ENCODE data around the gene EVI2A. TPM values are rescaled to one million over a fixed set of nuclear protein-coding genes. Genes with fewer than 3 reads are reported as not detected.

The EVI2A gene
- total RNA-seq, 1 experiment from 2014 or later, result not detected

DNA sequence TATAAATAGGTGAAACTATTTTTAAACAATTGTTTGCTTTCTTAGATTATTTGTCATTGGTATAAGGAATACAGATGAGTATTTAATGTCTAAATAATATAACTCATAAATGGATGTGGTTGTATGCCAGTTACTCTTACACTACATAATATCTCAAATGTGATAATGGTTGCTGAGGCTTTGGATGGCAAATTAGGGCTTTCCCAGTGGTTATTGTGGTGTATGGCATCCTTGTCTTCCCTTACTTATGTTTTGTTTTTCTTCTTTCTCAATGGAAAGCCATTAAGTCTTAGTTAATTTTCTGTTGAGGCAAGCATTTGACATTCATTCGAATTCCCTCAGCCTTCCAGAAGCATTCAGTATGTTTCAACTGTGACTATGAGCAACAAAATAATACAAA is 34.8 kb downstream of the EVI2A start:
- ChIA-PET POLR2A (ENCODE audit: unreplicated experiment) (no interaction called here), CTCF (no interaction called here)
- intact Hi-C loops (cut with micrococcal nuclease; ENCODE audit: unreplicated experiment), result no loop called here
- Histone ChIP-seq H3K4me2 (no peak overlapping the region), H3K27me3 (ENCODE audit: insufficient read depth, low read depth) (no peaks in the 10 kb centered on the region), H3K9me2 (ENCODE audit: insufficient read depth) (no peaks in the 10 kb centered on the region), H3K9me3 (ENCODE audit: insufficient read depth, low read depth) (no peaks in the 10 kb centered on the region), H3K79me2 (ENCODE audit: low read depth) (no peaks in the 10 kb centered on the region), H3K27ac (no peak overlapping the region), H3K36me3 (ENCODE audit: low read depth) (no peaks in the 10 kb centered on the region), H2AFZ (no peak overlapping the region), H3K4me1 (replicated peaks; ENCODE audit: insufficient read depth) (no peaks in the 10 kb centered on the region), H3F3A (ENCODE audit: insufficient read depth, low read depth) (no peaks in the 10 kb centered on the region), H3K4me3 (no peak overlapping the region), H4K20me1 (ENCODE audit: insufficient read depth) (no peaks in the 10 kb centered on the region)
- TF ChIP-seq, protein P1, sequence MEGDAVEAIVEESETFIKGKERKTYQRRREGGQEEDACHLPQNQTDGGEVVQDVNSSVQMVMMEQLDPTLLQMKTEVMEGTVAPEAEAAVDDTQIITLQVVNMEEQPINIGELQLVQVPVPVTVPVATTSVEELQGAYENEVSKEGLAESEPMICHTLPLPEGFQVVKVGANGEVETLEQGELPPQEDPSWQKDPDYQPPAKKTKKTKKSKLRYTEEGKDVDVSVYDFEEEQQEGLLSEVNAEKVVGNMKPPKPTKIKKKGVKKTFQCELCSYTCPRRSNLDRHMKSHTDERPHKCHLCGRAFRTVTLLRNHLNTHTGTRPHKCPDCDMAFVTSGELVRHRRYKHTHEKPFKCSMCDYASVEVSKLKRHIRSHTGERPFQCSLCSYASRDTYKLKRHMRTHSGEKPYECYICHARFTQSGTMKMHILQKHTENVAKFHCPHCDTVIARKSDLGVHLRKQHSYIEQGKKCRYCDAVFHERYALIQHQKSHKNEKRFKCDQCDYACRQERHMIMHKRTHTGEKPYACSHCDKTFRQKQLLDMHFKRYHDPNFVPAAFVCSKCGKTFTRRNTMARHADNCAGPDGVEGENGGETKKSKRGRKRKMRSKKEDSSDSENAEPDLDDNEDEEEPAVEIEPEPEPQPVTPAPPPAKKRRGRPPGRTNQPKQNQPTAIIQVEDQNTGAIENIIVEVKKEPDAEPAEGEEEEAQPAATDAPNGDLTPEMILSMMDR (conservative IDR thresholded peaks at IDR 0.05), result no peak; the same call in 1 of the 2 replicates
- TF ChIP-seq EZH2 (IDR thresholded peaks at IDR 0.05; ENCODE audit: low read depth), result no peak
- no TSS peak for BruUV-seq (replicated peaks)
- DNase-seq, result no peak

DNA sequence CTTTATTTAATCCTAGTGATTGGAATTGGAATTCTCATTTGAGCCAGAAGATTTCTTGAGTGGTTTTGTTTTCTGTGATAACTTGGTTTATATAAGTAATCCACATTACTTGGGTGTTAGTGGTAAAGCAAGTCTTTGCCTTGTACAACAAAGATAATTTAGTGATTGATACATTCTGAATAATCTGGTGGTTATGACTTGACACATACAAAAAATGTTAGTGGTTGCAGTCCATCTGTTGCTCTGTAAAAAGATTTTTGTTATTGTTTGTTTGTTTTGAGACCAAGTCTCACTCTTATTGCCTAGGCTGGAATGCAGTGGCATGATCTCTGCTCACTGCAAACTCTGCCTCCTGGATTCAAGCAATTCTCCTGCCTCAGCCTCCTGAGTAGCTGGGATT is 37.6 kb downstream of the EVI2A start:
- H3K4me3 ChIP-seq, result no peak overlapping the region
- H3K9me2 ChIP-seq (ENCODE audit: insufficient read depth), result no peaks in the 10 kb centered on the region
- no peak overlapping the region for H2AFZ ChIP-seq
- no peaks in the 10 kb centered on the region for H4K20me1 ChIP-seq (ENCODE audit: insufficient read depth)
- no peak overlapping the region for H3K4me2 ChIP-seq
- no peaks in the 10 kb centered on the region for H3K36me3 ChIP-seq (ENCODE audit: low read depth)
- H3K27me3 ChIP-seq (ENCODE audit: insufficient read depth, low read depth), result no peaks in the 10 kb centered on the region
- H3K4me1 ChIP-seq (replicated peaks; ENCODE audit: insufficient read depth), result no peaks in the 10 kb centered on the region
- no TSS peak for BruUV-seq (replicated peaks)
- DNase-seq, result no peak
- no peaks in the 10 kb centered on the region for H3F3A ChIP-seq (ENCODE audit: insufficient read depth, low read depth)
- ChIA-PET CTCF (no interaction called here), POLR2A (ENCODE audit: unreplicated experiment) (no interaction called here)
- no peak for TF ChIP-seq EZH2 (IDR thresholded peaks at IDR 0.05; ENCODE audit: low read depth)
- TF ChIP-seq, protein P1 (conservative IDR thresholded peaks at IDR 0.05), result no peak
- H3K79me2 ChIP-seq (ENCODE audit: low read depth), result no peaks in the 10 kb centered on the region
- no peak overlapping the region for H3K27ac ChIP-seq
- H3K9me3 ChIP-seq (ENCODE audit: insufficient read depth, low read depth), result no peaks in the 10 kb centered on the region
- intact Hi-C loops (cut with micrococcal nuclease; ENCODE audit: unreplicated experiment), result no loop called here

DNA sequence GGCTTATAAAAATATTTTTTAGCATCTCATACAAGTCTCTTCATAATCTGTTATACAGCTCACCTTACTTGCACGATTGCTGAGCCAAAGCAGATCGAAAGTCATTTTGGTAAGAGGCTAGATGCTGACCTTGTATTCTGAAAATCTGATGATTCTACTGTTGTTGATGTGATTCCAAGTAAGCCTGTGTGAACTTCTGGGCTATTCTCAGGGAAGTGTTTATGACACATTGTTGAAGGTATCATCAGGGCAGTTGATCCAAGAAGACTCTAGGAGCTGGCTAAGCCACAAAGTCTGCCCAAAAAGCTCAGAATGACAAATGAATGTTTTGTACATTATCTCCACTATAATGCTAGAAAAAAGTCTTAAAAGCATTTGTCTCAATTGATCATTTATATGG is 40.4 kb downstream of the EVI2A start:
- Histone ChIP-seq H3K79me2 (ENCODE audit: low read depth) (no peaks in the 10 kb centered on the region), H3K36me3 (ENCODE audit: low read depth) (no peaks in the 10 kb centered on the region), H4K20me1 (ENCODE audit: insufficient read depth) (no peaks in the 10 kb centered on the region), H3K4me1 (replicated peaks; ENCODE audit: insufficient read depth) (no peaks in the 10 kb centered on the region), H3F3A (ENCODE audit: insufficient read depth, low read depth) (no peaks in the 10 kb centered on the region), H3K27me3 (ENCODE audit: insufficient read depth, low read depth) (no peaks in the 10 kb centered on the region), H3K4me3 (no peak overlapping the region), H3K9me3 (ENCODE audit: insufficient read depth, low read depth) (no peaks in the 10 kb centered on the region), H3K9me2 (ENCODE audit: insufficient read depth) (no peaks in the 10 kb centered on the region), H2AFZ (no peak overlapping the region), H3K4me2 (no peak overlapping the region), H3K27ac (no peak overlapping the region)
- POLR2A ChIA-PET (ENCODE audit: unreplicated experiment), result interaction anchor here (0.6 kb wide), 1 partner anchor 14 kb away, joined by 3 read pairs; no protein-coding TSS in a partner anchor
- CTCF ChIA-PET, result no interaction called here
- no peak for DNase-seq
- no peak for TF ChIP-seq EZH2 (IDR thresholded peaks at IDR 0.05; ENCODE audit: low read depth)
- TF ChIP-seq, protein P1 (conservative IDR thresholded peaks at IDR 0.05), result no peak
- BruUV-seq (replicated peaks), result no TSS peak
- intact Hi-C loops (cut with micrococcal nuclease; ENCODE audit: unreplicated experiment), result no loop called here
